ENCODE measurements around the gene WRAP73. TPM values are rescaled to one million over a fixed set of nuclear protein-coding genes. Genes with fewer than 3 reads are reported as not detected.
"Not testable (repeated sequence)": the region's sequence is repeated elsewhere in the genome, so short reads cannot be mapped to it uniquely, and the experiment has no call there.

The WRAP73 gene
- total and polyA plus RNA-seq, 4 donors: 5.8 to 27.8 (median 14.0) TPM

DNA sequence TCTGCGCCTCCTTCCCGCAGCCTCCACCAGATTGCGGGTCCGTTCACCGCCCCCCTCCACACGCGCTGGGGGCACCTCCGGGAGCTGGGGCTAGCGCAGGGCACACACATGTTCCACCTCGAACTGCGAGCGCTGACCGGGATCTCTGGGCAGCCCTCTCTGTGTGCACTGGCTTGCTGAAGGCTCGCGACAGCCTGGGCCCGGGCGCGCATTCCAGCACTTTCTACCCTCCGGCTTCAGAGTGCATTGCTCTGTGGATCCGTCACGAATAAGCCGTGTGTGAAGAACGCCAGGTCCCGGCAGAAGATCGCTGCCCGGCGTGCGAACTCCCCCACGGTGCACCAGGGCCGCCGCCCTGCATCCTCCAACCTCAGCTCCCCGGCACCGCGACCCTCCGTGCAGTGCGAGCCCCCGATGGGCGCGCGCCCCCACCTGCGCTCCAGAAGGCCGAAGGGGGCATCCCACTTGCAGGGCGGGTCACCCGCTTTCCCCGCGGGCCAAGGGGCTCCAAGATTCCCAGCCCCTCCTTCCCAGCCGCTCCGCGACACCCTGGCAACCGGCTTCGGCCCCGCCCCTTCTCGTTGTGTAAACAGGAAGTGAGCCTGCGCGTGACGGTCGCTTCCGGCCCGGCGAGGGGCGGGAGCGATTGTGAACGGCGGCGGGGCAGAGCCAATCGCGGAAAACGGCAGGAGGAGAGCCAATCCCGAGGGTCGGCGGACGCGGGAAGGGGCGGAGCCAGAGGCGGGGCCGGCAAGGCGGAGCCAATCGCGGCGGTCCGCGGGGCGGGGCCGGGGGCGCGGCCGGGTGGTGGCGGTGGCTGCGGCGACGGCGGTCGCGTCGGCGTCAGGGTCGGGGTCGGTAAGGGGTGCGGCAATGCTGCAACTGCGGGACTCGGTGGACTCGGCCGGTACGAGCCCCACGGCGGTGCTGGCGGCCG is 25.4 kb downstream of the WRAP73 start, which contains the start of gene TPRG1L:
TSS of gene TPRG1L (plus strand) at position 816 of the 937 bp plus-strand sequence. CDS start at position 874, 58 bp downstream.
- intact Hi-C loops (cut with DNase I): no loop called here
- 1% methylated on average over 74 to 108 of the region's 108 CpGs for WGBS, 2 donors
- DNase-seq: peak; percentile 99
- Histone ChIP-seq H3K27ac (ENCODE audit: low read depth in 1 of 2, low read length in 2 of 2) (no peak within 1 kb of the TSS), H3K4me1 (ENCODE audit: control insufficient read depth in 1 of 2, insufficient read depth in 2 of 2, low read length in 2 of 2) (no peaks in the 10 kb centered on the region), H3K4me3 (ENCODE audit: low read length in 2 of 2) (peak within 1 kb of the TSS; percentile 80 to 90), H3K36me3 (ENCODE audit: control insufficient read depth in 1 of 2, insufficient read depth in 2 of 2, low read length in 1 of 2) (no peaks in the 10 kb centered on the region), H3K27me3 (ENCODE audit: control insufficient read depth in 1 of 2, insufficient read depth in 2 of 2, low read length in 1 of 2) (no peaks in the 10 kb centered on the region), H3K9me3 (ENCODE audit: control insufficient read depth, low read length) (no peaks in the 10 kb centered on the region)
- ATAC-seq (ENCODE audit: low FRiP score): peak; percentile 97

DNA sequence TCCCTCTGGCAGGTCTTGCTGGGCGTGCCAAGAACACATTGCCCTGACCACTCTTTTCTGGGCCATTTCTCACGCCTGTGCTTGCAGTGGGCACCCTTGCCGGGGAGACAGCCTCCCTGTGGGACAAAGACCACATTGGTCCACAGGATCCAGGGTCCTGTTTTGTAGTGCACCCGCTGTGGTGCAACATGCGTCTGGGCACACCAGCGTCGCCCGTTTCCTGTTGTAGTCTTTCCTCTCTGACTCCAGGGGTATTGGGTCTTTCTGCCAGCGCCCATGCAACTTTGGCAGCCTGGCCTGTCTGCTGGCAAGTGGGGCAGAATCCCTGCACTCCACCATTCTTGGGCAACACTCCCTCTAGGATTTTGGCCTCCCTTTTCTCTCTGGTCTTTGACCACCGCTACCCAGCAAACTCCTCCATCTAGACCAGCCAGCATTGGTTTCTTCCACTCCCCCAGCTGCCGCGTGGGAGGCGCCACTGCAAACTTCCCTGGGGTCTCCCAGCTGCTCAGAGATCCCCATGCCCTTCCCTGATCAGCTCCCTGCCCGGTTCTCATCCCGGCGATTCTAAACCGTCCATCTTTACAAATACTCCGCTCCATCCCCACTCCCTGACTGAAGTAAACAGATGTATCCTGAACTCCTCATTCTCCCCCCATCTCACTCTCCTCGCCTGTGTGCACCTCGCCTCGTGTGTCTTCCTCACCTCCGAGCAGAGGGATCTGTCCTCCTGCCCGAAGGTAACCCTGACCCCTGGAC is 26.3 kb downstream of the WRAP73 start:
- DNase-seq: no peak
- 11 to 12% methylated on average over 23 of the region's 23 CpGs for WGBS, 2 donors
- Histone ChIP-seq H3K27ac (ENCODE audit: low read depth in 1 of 2, low read length in 2 of 2) (no peak overlapping the region), H3K4me3 (ENCODE audit: low read length in 2 of 2) (peak overlapping the region; percentile 11 to 52), H3K4me1 (ENCODE audit: control insufficient read depth in 1 of 2, insufficient read depth in 2 of 2, low read length in 2 of 2) (no peaks in the 10 kb centered on the region), H3K9me3 (ENCODE audit: control insufficient read depth, low read length) (no peaks in the 10 kb centered on the region), H3K27me3 (ENCODE audit: control insufficient read depth in 1 of 2, insufficient read depth in 2 of 2, low read length in 1 of 2) (no peaks in the 10 kb centered on the region), H3K36me3 (ENCODE audit: control insufficient read depth in 1 of 2, insufficient read depth in 2 of 2, low read length in 1 of 2) (no peaks in the 10 kb centered on the region)
- ATAC-seq (ENCODE audit: low FRiP score): no peak
- intact Hi-C loops (cut with DNase I): no loop called here

- DNase-seq; H3K36me3 ChIP-seq (ENCODE audit: control insufficient read depth in 1 of 2, insufficient read depth in 2 of 2, low read length in 1 of 2); H3K4me1 ChIP-seq (ENCODE audit: control insufficient read depth in 1 of 2, insufficient read depth in 2 of 2, low read length in 2 of 2); H3K27me3 ChIP-seq (ENCODE audit: control insufficient read depth in 1 of 2, insufficient read depth in 2 of 2, low read length in 1 of 2); ATAC-seq (ENCODE audit: low FRiP score); intact Hi-C loops (cut with DNase I); H3K27ac ChIP-seq (ENCODE audit: low read depth in 1 of 2, low read length in 2 of 2); H3K4me3 ChIP-seq (ENCODE audit: low read length in 2 of 2); H3K9me3 ChIP-seq (ENCODE audit: control insufficient read depth, low read length): not testable (repeated sequence)
- 90 to 94% methylated on average over 9 of the region's 9 CpGs for WGBS, 2 donors
These were observed 27.8 kb downstream of the WRAP73 start for GRCh38 chr1:3622102-3622501.

- ATAC-seq (ENCODE audit: low FRiP score); H3K4me1 ChIP-seq (ENCODE audit: control insufficient read depth in 1 of 2, insufficient read depth in 2 of 2, low read length in 2 of 2); H3K9me3 ChIP-seq (ENCODE audit: control insufficient read depth, low read length); H3K27ac ChIP-seq (ENCODE audit: low read depth in 1 of 2, low read length in 2 of 2); DNase-seq; H3K36me3 ChIP-seq (ENCODE audit: control insufficient read depth in 1 of 2, insufficient read depth in 2 of 2, low read length in 1 of 2); H3K4me3 ChIP-seq (ENCODE audit: low read length in 2 of 2); H3K27me3 ChIP-seq (ENCODE audit: control insufficient read depth in 1 of 2, insufficient read depth in 2 of 2, low read length in 1 of 2): not testable (repeated sequence)
- WGBS, 2 donors: 22 to 33% methylated on average over 10 to 15 of the region's 15 CpGs
- intact Hi-C loops (cut with DNase I): loop anchor here (2.0 kb wide), 2 partner anchors 126 to 168 kb away; no protein-coding TSS in a partner anchor
These were observed 28.7 kb downstream of the WRAP73 start for GRCh38 chr1:3621151-3621671.

GRCh38 chr1:3620708-3621107 is 29.2 kb downstream of the WRAP73 start:
- no peaks in the 10 kb centered on the region for H3K4me1 ChIP-seq (ENCODE audit: control insufficient read depth in 1 of 2, insufficient read depth in 2 of 2, low read length in 2 of 2)
- H3K36me3 ChIP-seq (ENCODE audit: control insufficient read depth in 1 of 2, insufficient read depth in 2 of 2, low read length in 1 of 2): no peaks in the 10 kb centered on the region
- intact Hi-C loops (cut with DNase I): loop anchor here (2.0 kb wide), 2 partner anchors 126 to 168 kb away; no protein-coding TSS in a partner anchor
- no peak overlapping the region for H3K27ac ChIP-seq (ENCODE audit: low read depth in 1 of 2, low read length in 2 of 2)
- no peak overlapping the region for H3K4me3 ChIP-seq (ENCODE audit: low read length in 2 of 2)
- ATAC-seq (ENCODE audit: low FRiP score) (no peak), DNase-seq (no peak)
- H3K27me3 ChIP-seq (ENCODE audit: control insufficient read depth in 1 of 2, insufficient read depth in 2 of 2, low read length in 1 of 2): no peaks in the 10 kb centered on the region
- no peaks in the 10 kb centered on the region for H3K9me3 ChIP-seq (ENCODE audit: control insufficient read depth, low read length)
- whole genome bisulfite sequencing, 2 donors: 87 to 89% methylated on average over 12 of the region's 12 CpGs

DNA sequence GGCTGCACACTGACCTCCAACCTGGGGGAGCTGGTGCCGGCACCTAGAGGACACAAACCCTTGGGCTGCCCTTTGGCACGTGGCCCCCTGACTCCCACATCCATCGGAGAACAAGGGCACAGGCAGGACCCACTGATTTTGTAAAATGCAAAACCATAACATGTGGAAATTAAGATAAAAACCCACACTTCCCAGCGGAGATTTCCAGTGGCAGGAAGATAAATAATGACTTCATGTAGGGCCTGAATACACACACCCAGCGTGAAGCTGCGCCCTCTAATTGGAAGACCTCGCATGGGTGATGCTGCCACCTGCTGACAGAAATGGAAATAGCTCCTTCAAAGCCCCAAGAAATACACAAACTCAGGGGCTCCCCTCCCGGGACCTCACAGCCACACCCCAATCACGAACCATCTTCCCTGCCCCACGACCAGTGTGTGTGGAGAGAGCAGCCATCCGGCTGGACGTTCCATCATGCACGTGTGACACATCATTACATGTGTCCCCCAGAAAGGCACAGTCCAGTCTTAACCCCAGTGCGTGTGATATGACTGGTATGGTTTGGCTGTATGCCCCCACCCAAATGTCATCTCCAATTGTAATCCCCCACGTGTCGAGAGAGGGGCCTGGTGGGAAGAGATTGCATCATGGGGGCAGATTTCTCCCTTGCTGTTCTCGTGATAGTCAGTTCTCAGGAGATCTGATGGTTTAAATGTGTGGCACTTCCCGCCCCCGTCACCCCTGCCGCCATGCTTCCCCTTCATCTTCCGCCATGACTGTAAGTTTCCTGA is 30.8 kb downstream of the WRAP73 start:
- H3K4me1 ChIP-seq (ENCODE audit: control insufficient read depth in 1 of 2, insufficient read depth in 2 of 2, low read length in 2 of 2): no peaks in the 10 kb centered on the region
- intact Hi-C loops (cut with DNase I): loop anchor here (1.0 to 2.0 kb wide), 3 partner anchors 54 to 128 kb away; no protein-coding TSS in a partner anchor
- no peaks in the 10 kb centered on the region for H3K36me3 ChIP-seq (ENCODE audit: control insufficient read depth in 1 of 2, insufficient read depth in 2 of 2, low read length in 1 of 2)
- no peak overlapping the region for H3K4me3 ChIP-seq (ENCODE audit: low read length in 2 of 2)
- H3K27ac ChIP-seq (ENCODE audit: low read depth in 1 of 2, low read length in 2 of 2): no peak overlapping the region
- WGBS, 2 donors: 16 to 22% methylated on average over 18 to 21 of the region's 21 CpGs
- DNase-seq (peak in 1 of 2 donors; percentile 78), ATAC-seq (ENCODE audit: low FRiP score) (peak; percentile 79)
- H3K27me3 ChIP-seq (ENCODE audit: control insufficient read depth in 1 of 2, insufficient read depth in 2 of 2, low read length in 1 of 2): no peaks in the 10 kb centered on the region
- no peaks in the 10 kb centered on the region for H3K9me3 ChIP-seq (ENCODE audit: control insufficient read depth, low read length)

DNA sequence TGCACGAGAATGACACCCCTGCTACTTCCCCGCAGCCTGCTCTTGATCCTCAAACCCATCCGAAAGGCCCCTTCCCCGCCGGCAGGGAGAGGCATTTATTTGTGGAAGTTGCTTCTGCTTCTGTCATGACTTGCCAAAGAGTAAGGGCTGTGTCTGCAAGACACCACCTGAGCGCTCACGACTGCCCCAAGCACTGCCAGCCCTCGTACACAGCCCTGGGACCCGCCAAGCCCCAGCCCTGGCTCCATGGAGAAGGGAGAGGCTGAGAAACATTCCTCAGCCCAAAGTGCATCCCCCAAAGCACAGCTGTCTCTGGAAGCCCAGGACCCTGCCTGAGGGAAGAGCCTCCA is 31.4 kb downstream of the WRAP73 start:
- no peak overlapping the region for H3K27ac ChIP-seq (ENCODE audit: low read depth in 1 of 2, low read length in 2 of 2)
- H3K4me3 ChIP-seq (ENCODE audit: low read length in 2 of 2): no peak overlapping the region
- H3K27me3 ChIP-seq (ENCODE audit: control insufficient read depth in 1 of 2, insufficient read depth in 2 of 2, low read length in 1 of 2): no peaks in the 10 kb centered on the region
- ATAC-seq (ENCODE audit: low FRiP score) (no peak), DNase-seq (no peak)
- intact Hi-C loops (cut with DNase I): loop anchor here in 1 of 2 donors (2.0 kb wide), 1 partner anchor 54 kb away; no protein-coding TSS in a partner anchor
- H3K36me3 ChIP-seq (ENCODE audit: control insufficient read depth in 1 of 2, insufficient read depth in 2 of 2, low read length in 1 of 2): no peaks in the 10 kb centered on the region
- WGBS, 2 donors: 75 to 82% methylated on average over 9 of the region's 9 CpGs
- no peaks in the 10 kb centered on the region for H3K4me1 ChIP-seq (ENCODE audit: control insufficient read depth in 1 of 2, insufficient read depth in 2 of 2, low read length in 2 of 2)
- H3K9me3 ChIP-seq (ENCODE audit: control insufficient read depth, low read length): no peaks in the 10 kb centered on the region

- ATAC-seq (ENCODE audit: low FRiP score) (no peak), DNase-seq (no peak)
- H3K36me3 ChIP-seq (ENCODE audit: control insufficient read depth in 1 of 2, insufficient read depth in 2 of 2, low read length in 1 of 2): no peaks in the 10 kb centered on the region
- 86 to 90% methylated on average over 17 to 18 of the region's 18 CpGs for WGBS, 2 donors
- H3K9me3 ChIP-seq (ENCODE audit: control insufficient read depth, low read length): no peaks in the 10 kb centered on the region
- no peak overlapping the region for H3K27ac ChIP-seq (ENCODE audit: low read depth in 1 of 2, low read length in 2 of 2)
- no peaks in the 10 kb centered on the region for H3K4me1 ChIP-seq (ENCODE audit: control insufficient read depth in 1 of 2, insufficient read depth in 2 of 2, low read length in 2 of 2)
- H3K4me3 ChIP-seq (ENCODE audit: low read length in 2 of 2): no peak overlapping the region
- no peaks in the 10 kb centered on the region for H3K27me3 ChIP-seq (ENCODE audit: control insufficient read depth in 1 of 2, insufficient read depth in 2 of 2, low read length in 1 of 2)
- intact Hi-C loops (cut with DNase I): loop anchor here in 1 of 2 donors (2.0 kb wide), 1 partner anchor 53 kb away; no protein-coding TSS in a partner anchor
These were observed 32.0 kb downstream of the WRAP73 start for GRCh38 chr1:3617806-3618345.
